MCF 10A (cell line): ENCODE results near the gene AREG. TPM values are rescaled to one million over a fixed set of nuclear protein-coding genes. Genes with fewer than 3 reads are reported as not detected.

ENCODE experiments used
- BruUV-seq: library from RNA; stranded (reverse); fragments of 400-500 nt; replicated peaks from 2 replicates; lab custom pipeline; 2021; lab: Mats Ljungman, UMichigan
- CTCF ChIA-PET: fragments of 300-600 bp; sonication (Branson Sonifier 250); formaldehyde crosslinking; extraction: SDS; loops from one replicate; lab custom pipeline; 2021; ENCODE audit warnings: antibody characterized with exemption, inconsistent platforms; lab: Yijun Ruan, JAX
- POLR2A ChIA-PET: fragments of 300-600, 350-650 bp; sonication (Branson Sonifier 250); formaldehyde crosslinking; extraction: SDS; loops from one replicate; lab custom pipeline; 2020; ENCODE audit warnings: antibody characterized with exemption, inconsistent platforms; lab: Yijun Ruan, JAX
- DNase-seq: peaks from one replicate; pipeline ENCODE4 v3.0.0-alpha.2; 2018; ENCODE audit not compliant: unreplicated experiment
- H3K27ac Mint-ChIP-seq: one replicate; pipeline ENCODE4 v1.8.0; 2022; ENCODE audit warnings: mild to moderate bottlenecking, low read depth, mixed read lengths; ENCODE audit not compliant: unreplicated experiment
- H3K27me3 Mint-ChIP-seq: one replicate; pipeline ENCODE4 v1.8.0; 2022; ENCODE audit warnings: mixed read lengths; ENCODE audit not compliant: insufficient read depth, unreplicated experiment
- H3K36me3 Mint-ChIP-seq: one replicate; pipeline ENCODE4 v1.8.0; 2022; ENCODE audit warnings: mild to moderate bottlenecking, moderate library complexity, mixed read lengths; ENCODE audit not compliant: insufficient read depth, unreplicated experiment
- H3K4me1 Mint-ChIP-seq: one replicate; pipeline ENCODE4 v1.8.0; 2022; ENCODE audit warnings: mixed read lengths; ENCODE audit not compliant: insufficient read depth, unreplicated experiment
- H3K4me3 Mint-ChIP-seq: one replicate; pipeline ENCODE4 v1.8.0; 2022; ENCODE audit warnings: mild to moderate bottlenecking, moderate library complexity, mixed read lengths; ENCODE audit not compliant: unreplicated experiment
- H3K9me3 Mint-ChIP-seq: one replicate; pipeline ENCODE4 v1.8.0; 2022; ENCODE audit warnings: mixed read lengths; ENCODE audit not compliant: unreplicated experiment
- intact Hi-C: fragments of 100-400 bp; cut with micrococcal nuclease; formaldehyde crosslinking; loops from 2 replicates; pipeline ENCODE4 v1.14.1; 2022
- total RNA-seq: library from RNA; stranded (reverse); gene quantifications from 2 replicates; pipeline ENCODE4 v1.2.3, GENCODE V29; 2022
- TF ChIP-seq, protein P1 (sequence below): fragments of 200-600 bp; IDR thresholded peaks from one replicate; pipeline ENCODE4 v1.8.0; 2022; ENCODE audit warnings: antibody characterized with exemption, mild to moderate bottlenecking; ENCODE audit not compliant: unreplicated experiment

Gene AREG
- total RNA-seq, 1 experiment from 2014 or later, result 1,878 TPM

DNA sequence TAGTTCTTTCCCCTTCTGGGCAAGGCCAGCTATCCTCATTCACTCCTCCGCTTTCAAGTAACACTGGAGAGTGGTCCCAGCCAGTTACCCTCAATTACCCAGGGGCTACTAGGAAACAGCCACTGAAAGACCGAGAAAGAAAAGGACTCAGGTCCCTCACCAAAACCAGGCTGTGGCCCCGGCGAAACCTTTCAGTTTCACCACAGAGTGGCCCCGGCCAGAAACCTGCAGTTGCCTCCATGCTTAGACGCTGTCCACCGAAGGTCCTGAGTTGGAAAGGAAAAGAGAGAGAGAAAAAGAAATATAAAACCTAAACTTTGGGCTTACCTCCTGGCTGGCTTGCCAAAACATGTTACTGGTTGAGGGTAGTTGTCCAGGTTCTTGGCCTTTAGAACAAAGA is 5.0 kb upstream of the AREG start:
- no peaks in the 10 kb centered on the region for H3K27me3 Mint-ChIP-seq
- H3K9me3 Mint-ChIP-seq, result no peaks in the 10 kb centered on the region
- POLR2A ChIA-PET, result interaction anchor here (0.9 to 1.6 kb wide), 3 partner anchors 11 to 30 kb away, joined by 3 to 6 read pairs (median 5); no protein-coding TSS in a partner anchor
- intact Hi-C loops, result no loop called here
- H3K4me3 Mint-ChIP-seq, result no peak overlapping the region
- TSS peak; percentile 26 for BruUV-seq
- TF ChIP-seq, protein P1, sequence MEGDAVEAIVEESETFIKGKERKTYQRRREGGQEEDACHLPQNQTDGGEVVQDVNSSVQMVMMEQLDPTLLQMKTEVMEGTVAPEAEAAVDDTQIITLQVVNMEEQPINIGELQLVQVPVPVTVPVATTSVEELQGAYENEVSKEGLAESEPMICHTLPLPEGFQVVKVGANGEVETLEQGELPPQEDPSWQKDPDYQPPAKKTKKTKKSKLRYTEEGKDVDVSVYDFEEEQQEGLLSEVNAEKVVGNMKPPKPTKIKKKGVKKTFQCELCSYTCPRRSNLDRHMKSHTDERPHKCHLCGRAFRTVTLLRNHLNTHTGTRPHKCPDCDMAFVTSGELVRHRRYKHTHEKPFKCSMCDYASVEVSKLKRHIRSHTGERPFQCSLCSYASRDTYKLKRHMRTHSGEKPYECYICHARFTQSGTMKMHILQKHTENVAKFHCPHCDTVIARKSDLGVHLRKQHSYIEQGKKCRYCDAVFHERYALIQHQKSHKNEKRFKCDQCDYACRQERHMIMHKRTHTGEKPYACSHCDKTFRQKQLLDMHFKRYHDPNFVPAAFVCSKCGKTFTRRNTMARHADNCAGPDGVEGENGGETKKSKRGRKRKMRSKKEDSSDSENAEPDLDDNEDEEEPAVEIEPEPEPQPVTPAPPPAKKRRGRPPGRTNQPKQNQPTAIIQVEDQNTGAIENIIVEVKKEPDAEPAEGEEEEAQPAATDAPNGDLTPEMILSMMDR, result no peak
- peaks cover 4% of the 10 kb centered on the region for H3K36me3 Mint-ChIP-seq
- H3K27ac Mint-ChIP-seq, result no peak overlapping the region
- CTCF ChIA-PET, result interaction anchor here (0.6 kb wide), 1 partner anchor 29 kb away, joined by 3 read pairs; no protein-coding TSS in a partner anchor
- DNase-seq, result no peak
- H3K4me1 Mint-ChIP-seq, result peaks cover 21% of the 10 kb centered on the region

DNA sequence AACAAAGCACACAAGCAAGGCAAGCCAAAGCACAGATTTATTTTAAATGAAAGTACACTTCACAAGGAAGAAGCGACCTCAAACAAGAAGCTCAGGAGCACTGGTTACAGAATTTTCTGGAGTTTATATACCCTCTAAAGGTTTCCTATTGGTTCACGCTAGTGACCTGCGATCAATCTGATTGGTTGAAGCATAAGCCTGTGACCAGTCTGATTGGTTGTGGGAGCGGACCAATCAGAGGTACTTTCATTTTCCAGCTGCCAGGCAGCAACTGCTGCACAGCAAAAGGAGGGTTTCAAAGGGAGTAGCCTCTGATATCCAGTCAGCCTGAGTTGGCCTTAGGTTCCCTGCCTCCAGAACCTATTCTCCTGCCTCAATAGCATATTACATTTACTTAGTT is 4.6 kb upstream of the AREG start:
- intact Hi-C loops, result no loop called here
- peaks cover 21% of the 10 kb centered on the region for H3K4me1 Mint-ChIP-seq
- no peaks in the 10 kb centered on the region for H3K27me3 Mint-ChIP-seq
- POLR2A ChIA-PET, result interaction anchor here (0.9 to 1.6 kb wide), 3 partner anchors 11 to 30 kb away, joined by 3 to 6 read pairs (median 5); no protein-coding TSS in a partner anchor
- no peak for DNase-seq
- no peak overlapping the region for H3K4me3 Mint-ChIP-seq
- peaks cover 8% of the 10 kb centered on the region for H3K36me3 Mint-ChIP-seq
- H3K27ac Mint-ChIP-seq, result no peak overlapping the region
- H3K9me3 Mint-ChIP-seq, result no peaks in the 10 kb centered on the region
- TF ChIP-seq, protein P1, result no peak
- BruUV-seq, result no TSS peak
- CTCF ChIA-PET, result no interaction called here

DNA sequence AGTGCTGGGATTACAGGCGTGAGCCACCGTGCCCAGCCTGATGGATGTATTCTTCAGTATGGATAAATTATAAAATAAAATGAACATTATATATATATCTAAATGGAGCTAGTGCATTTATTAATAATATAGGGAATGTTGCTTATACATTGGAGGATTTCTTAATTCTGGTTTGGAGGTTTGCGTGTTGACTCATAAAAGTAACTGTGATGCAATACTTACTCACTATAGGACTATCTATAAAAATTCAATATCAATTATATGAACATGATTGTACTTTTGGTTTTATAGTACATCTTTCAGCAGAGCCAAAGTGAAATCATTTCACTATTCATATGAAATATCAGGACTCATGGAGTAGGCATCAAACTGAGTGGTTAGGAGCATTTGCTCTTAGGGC is 3.2 kb upstream of the AREG start:
- intact Hi-C loops, result no loop called here
- H3K27me3 Mint-ChIP-seq, result no peaks in the 10 kb centered on the region
- peak; percentile 40 for DNase-seq
- peaks cover 22% of the 10 kb centered on the region for H3K36me3 Mint-ChIP-seq
- TF ChIP-seq, protein P1, result no peak
- peaks cover 21% of the 10 kb centered on the region for H3K4me1 Mint-ChIP-seq
- H3K4me3 Mint-ChIP-seq, result no peak overlapping the region
- no peak overlapping the region for H3K27ac Mint-ChIP-seq
- H3K9me3 Mint-ChIP-seq, result no peaks in the 10 kb centered on the region
- no TSS peak for BruUV-seq
- POLR2A ChIA-PET, result interaction anchor here (0.5 to 6.9 kb wide), 8 partner anchors 10 to 90 kb away, joined by 3 to 217 read pairs (median 10); no protein-coding TSS in a partner anchor
- CTCF ChIA-PET, result interaction anchor here (0.5 to 0.8 kb wide), 2 partner anchors 63 to 374 kb away, joined by 3 to 4 read pairs; no protein-coding TSS in a partner anchor

DNA sequence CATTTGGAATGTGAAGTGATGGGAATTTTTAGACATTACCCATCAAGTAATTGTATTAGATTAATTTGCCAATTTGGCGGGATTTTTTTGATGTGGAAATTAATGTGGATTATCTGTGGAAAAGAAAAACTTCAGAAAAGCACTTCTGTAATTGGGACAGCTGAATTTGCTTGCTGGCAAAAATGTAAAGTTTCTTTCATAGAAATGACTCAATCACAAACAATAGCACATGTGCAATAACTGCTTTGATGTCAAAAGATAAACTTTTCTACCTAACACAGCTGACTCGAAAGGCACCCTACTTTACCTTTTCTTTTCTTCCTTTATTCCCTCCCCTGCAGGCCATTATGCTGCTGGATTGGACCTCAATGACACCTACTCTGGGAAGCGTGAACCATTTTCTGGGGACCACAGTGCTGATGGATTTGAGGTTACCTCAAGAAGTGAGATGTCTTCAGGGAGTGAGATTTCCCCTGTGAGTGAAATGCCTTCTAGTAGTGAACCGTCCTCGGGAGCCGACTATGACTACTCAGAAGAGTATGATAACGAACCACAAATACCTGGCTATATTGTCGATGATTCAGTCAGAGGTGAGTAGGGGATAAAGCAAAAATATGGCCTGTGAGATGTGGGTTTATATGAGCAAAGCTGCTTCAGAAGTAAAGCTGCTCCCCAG is 1.4 kb downstream of the AREG start:
- TSS peak; percentile 2 for BruUV-seq
- ChIA-PET POLR2A (interaction anchor here (0.8 to 6.9 kb wide), 31 partner anchors 9 to 332 kb away, joined by 3 to 217 read pairs (median 5); partner anchors contain the start of genes EPGN and EREG), CTCF (interaction anchor here (0.9 to 5.2 kb wide), 16 partner anchors 11 to 229 kb away, joined by 3 to 55 read pairs (median 4); no protein-coding TSS in a partner anchor)
- TF ChIP-seq, protein P1, result no peak
- Mint-ChIP-seq H3K27ac (peak overlapping the region; percentile 37), H3K4me1 (peaks cover 26% of the 10 kb centered on the region), H3K27me3 (no peaks in the 10 kb centered on the region), H3K9me3 (no peaks in the 10 kb centered on the region), H3K4me3 (peak overlapping the region; percentile 95), H3K36me3 (peaks cover 68% of the 10 kb centered on the region)
- DNase-seq, result peak; percentile 54
- intact Hi-C loops, result no loop called here
